GM12891 (cell line): ENCODE data around the gene RBFOX2.

Experiments used
- PAX5 ChIP-seq: IDR thresholded peaks from 2 replicates; pipeline ENCODE4 v1.6.1; 2011; ENCODE audit warnings: low read length, moderate library complexity, mild to moderate bottlenecking; ENCODE audit not compliant: insufficient read depth, severe bottlenecking
- POLR2A ChIP-seq: IDR thresholded peaks from 2 replicates; pipeline ENCODE4 v1.6.1; 2011; ENCODE audit warnings: low read depth, low read length, control low read depth
- POLR2AphosphoS5 ChIP-seq: IDR thresholded peaks from 2 replicates; pipeline ENCODE4 v1.6.1; 2011; ENCODE audit warnings: low read depth, low read length, control low read depth

DNA sequence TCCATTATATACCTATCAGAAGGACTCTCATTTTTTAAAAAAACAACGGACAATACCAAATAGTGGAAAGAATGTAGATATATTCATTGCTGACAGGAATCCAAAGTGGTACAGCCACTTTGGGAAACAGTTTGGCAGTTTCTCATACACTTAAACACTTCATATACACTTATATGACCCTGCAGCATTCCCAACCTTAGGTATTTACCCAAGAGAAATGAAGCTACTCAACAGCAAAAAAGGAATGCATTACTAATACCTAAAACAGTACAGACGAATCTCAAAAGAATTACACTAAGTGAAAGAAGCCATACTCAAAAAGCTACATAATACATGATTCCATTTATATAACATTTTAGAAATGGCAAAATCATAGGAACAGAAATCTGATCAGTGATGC lies 51.5 kb downstream of the RBFOX2 start:
- TF ChIP-seq POLR2AphosphoS5 (no peak), POLR2A (no peak), PAX5 (no peak)
